Natural killer cell treated with Interleukin-12 subunit alpha and Interleukin-12 subunit beta and Interleukin-15 and Interleukin-18, amount 100 ng/mL, for 72 hours (primary cell): ENCODE data around the gene PDE4D. TPM values are rescaled to one million over a fixed set of nuclear protein-coding genes. Genes with fewer than 3 reads are reported as not detected.
A peak's percentile ranks its signal among the peaks of the same experiment; 100 is the strongest.

ENCODE experiments used
- ATAC-seq, 2 donors: fragments of 150-1000 bp; cut with Tn5 transposase in 1 of 2; sonication (Bioruptor Pico), chemical (Tn5 transposase) in 1 of 2; 2 replicates each; pipeline ENCODE4 v1.10.0; 2021
- DNase-seq: peaks from one replicate; pipeline ENCODE4 v3.0.0; 2022; ENCODE audit warnings: low spot score
- H3K27ac Mint-ChIP-seq, 2 donors: 1 replicate in 1 of 2; 2 replicates in 1 of 2; pipeline ENCODE4 v1.8.0; 2022; ENCODE audit warnings: mixed read lengths in 2 of 2, mild to moderate bottlenecking in 1 of 2, moderate library complexity in 1 of 2
- H3K27me3 Mint-ChIP-seq, 2 donors: 1 replicate in 1 of 2; 2 replicates in 1 of 2; pipeline ENCODE4 v1.8.0; 2022; ENCODE audit warnings: mixed read lengths in 2 of 2
- H3K36me3 Mint-ChIP-seq: one replicate; pipeline ENCODE4 v1.8.0; 2022; ENCODE audit warnings: mixed read lengths
- H3K4me1 Mint-ChIP-seq, 2 donors: 1 replicate in 1 of 2; 2 replicates in 1 of 2; pipeline ENCODE4 v1.8.0; 2022; ENCODE audit warnings: low read depth in 2 of 2, mixed read lengths in 2 of 2, mild to moderate bottlenecking in 1 of 2
- H3K4me3 Mint-ChIP-seq: one replicate; pipeline ENCODE4 v1.8.0; 2022; ENCODE audit warnings: mixed read lengths
- H3K9me3 Mint-ChIP-seq: 2 replicates; pipeline ENCODE4 v1.8.0; 2022; ENCODE audit warnings: mixed read lengths
- total RNA-seq, 2 donors: library from RNA; stranded (reverse); gene quantifications; one replicate each; pipeline ENCODE4 v1.2.3, GENCODE V29; 2022

Gene PDE4D
- total RNA-seq = 10 to 100 TPM; 55.0 to 80.5 TPM

GRCh38 chr5:59893429-59894227 is at the start of gene PDE4D:
PDE4D (minus strand) TSS chr5:59893726.
- peak; percentile 24 to 28 for ATAC-seq
- peaks cover 41 to 45% of the 10 kb centered on the region in 2 donors for H3K27me3 Mint-ChIP-seq
- no peak for DNase-seq

GRCh38 chr5:59937633-59938032 is 44.1 kb upstream of the PDE4D start:
- H3K27ac Mint-ChIP-seq = no peak overlapping the region
- H3K9me3 Mint-ChIP-seq = peaks cover 10% of the 10 kb centered on the region
- no peaks in the 10 kb centered on the region for H3K27me3 Mint-ChIP-seq
- H3K36me3 Mint-ChIP-seq = no peaks in the 10 kb centered on the region
- DNase-seq (no peak), ATAC-seq (no peak)
- H3K4me3 Mint-ChIP-seq = no peak overlapping the region
- H3K4me1 Mint-ChIP-seq = no peaks in the 10 kb centered on the region

More at GRCh38 chr5:59893429-59894227, at the start of gene PDE4D:
- H3K9me3 Mint-ChIP-seq = peaks cover 2% of the 10 kb centered on the region
- peaks cover 4% of the 10 kb centered on the region for H3K36me3 Mint-ChIP-seq
- no peak within 1 kb of the TSS for H3K27ac Mint-ChIP-seq
- H3K4me3 Mint-ChIP-seq = no peak within 1 kb of the TSS
- peaks cover 0 to 4% of the 10 kb centered on the region in 2 donors for H3K4me1 Mint-ChIP-seq

GRCh38 chr5:59923465-59923864 is 29.9 kb upstream of the PDE4D start:
- no peak for DNase-seq
- Mint-ChIP-seq H3K36me3 (no peaks in the 10 kb centered on the region), H3K27ac (no peak overlapping the region), H3K27me3 (no peaks in the 10 kb centered on the region), H3K4me1 (no peaks in the 10 kb centered on the region), H3K4me3 (no peak overlapping the region), H3K9me3 (no peaks in the 10 kb centered on the region)
- ATAC-seq = no peak

GRCh38 chr5:59922220-59922619 is 28.7 kb upstream of the PDE4D start:
- Mint-ChIP-seq H3K9me3 (no peaks in the 10 kb centered on the region), H3K27me3 (no peaks in the 10 kb centered on the region), H3K27ac (no peak overlapping the region), H3K4me3 (no peak overlapping the region), H3K4me1 (no peaks in the 10 kb centered on the region), H3K36me3 (no peaks in the 10 kb centered on the region)
- no peak for DNase-seq
- ATAC-seq = no peak

DNA sequence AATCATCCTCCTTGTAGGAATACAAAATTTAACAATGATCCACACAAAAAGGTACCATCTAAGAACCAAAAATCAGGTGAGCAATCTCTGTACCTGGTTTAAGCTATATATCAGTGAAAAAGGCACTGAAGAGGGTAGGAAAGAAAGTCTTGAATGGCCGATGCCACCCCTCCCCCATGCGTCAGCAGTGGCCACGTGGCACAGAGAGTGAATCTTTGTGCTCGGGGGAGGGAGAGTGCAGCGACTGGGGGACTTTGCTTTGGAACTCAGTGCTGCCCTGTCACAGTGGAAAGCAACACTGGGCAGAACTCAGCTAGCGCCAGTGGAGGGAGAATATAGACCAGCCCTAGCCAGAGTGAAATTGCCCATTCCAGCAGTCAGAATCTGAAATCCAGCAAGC is 28.3 kb upstream of the PDE4D start:
- no peaks in the 10 kb centered on the region for H3K9me3 Mint-ChIP-seq
- no peaks in the 10 kb centered on the region for H3K27me3 Mint-ChIP-seq
- H3K27ac Mint-ChIP-seq = no peak overlapping the region
- DNase-seq (no peak), ATAC-seq (no peak)
- no peak overlapping the region for H3K4me3 Mint-ChIP-seq
- H3K36me3 Mint-ChIP-seq = no peaks in the 10 kb centered on the region
- H3K4me1 Mint-ChIP-seq = no peaks in the 10 kb centered on the region

- DNase-seq = no peak
- H3K27ac Mint-ChIP-seq = no peak overlapping the region
- H3K4me1 Mint-ChIP-seq = no peaks in the 10 kb centered on the region
- H3K9me3 Mint-ChIP-seq = no peaks in the 10 kb centered on the region
- H3K27me3 Mint-ChIP-seq = no peaks in the 10 kb centered on the region
- H3K36me3 Mint-ChIP-seq = no peaks in the 10 kb centered on the region
- ATAC-seq = no peak
- H3K4me3 Mint-ChIP-seq = no peak overlapping the region
Measured at GRCh38 chr5:59919484-59919883, 26.0 kb upstream of the PDE4D start.

- ATAC-seq (no peak), DNase-seq (no peak)
- H3K27me3 Mint-ChIP-seq = no peaks in the 10 kb centered on the region
- H3K4me1 Mint-ChIP-seq = no peaks in the 10 kb centered on the region
- H3K27ac Mint-ChIP-seq = no peak overlapping the region
- no peak overlapping the region for H3K4me3 Mint-ChIP-seq
- no peaks in the 10 kb centered on the region for H3K9me3 Mint-ChIP-seq
- H3K36me3 Mint-ChIP-seq = no peaks in the 10 kb centered on the region
Measured at GRCh38 chr5:59917121-59917520, 23.6 kb upstream of the PDE4D start.

DNA sequence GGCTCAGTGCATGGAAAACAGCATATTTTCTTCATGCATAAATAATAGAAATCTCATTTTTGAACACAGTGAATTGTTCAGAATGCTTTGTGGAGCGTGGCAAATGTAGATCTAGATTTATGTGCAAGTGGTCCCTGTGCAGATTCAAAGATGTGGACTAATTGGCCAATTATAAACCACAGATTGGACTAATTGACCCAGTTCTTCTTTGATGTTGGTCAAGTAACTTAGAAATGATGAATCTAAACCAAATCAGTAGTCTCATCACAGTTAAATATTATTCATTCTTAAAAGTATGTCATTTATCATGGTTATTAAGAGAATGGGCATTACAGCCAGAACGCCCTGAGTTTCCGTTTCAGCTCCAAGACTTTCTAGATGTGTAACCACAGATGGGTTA is 11.7 kb upstream of the PDE4D start:
- no peaks in the 10 kb centered on the region for H3K4me1 Mint-ChIP-seq
- H3K9me3 Mint-ChIP-seq = no peaks in the 10 kb centered on the region
- H3K4me3 Mint-ChIP-seq = no peak overlapping the region
- no peaks in the 10 kb centered on the region for H3K36me3 Mint-ChIP-seq
- no peak for DNase-seq
- H3K27me3 Mint-ChIP-seq = no peaks in the 10 kb centered on the region
- H3K27ac Mint-ChIP-seq = no peak overlapping the region
- no peak for ATAC-seq

DNA sequence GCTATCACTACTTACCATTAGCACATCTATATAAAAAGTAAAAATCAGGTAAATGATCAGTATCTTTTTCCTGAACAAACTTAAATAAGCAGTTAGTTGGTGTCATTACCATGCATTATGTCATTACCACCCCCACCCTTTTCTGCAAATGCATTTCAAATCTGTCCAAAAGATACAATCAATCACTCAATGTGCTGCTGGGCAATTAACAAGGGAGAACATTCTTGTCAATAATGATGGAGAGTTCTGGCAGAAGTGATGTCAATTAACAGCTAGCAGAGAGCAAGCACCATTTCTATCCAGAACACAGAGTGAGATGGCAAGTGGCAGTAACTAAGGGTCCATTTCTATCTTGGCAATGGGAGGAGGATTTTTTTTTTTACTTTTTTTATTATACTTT is 3.5 kb upstream of the PDE4D start:
- no peak overlapping the region for H3K27ac Mint-ChIP-seq
- no peak for ATAC-seq

DNA sequence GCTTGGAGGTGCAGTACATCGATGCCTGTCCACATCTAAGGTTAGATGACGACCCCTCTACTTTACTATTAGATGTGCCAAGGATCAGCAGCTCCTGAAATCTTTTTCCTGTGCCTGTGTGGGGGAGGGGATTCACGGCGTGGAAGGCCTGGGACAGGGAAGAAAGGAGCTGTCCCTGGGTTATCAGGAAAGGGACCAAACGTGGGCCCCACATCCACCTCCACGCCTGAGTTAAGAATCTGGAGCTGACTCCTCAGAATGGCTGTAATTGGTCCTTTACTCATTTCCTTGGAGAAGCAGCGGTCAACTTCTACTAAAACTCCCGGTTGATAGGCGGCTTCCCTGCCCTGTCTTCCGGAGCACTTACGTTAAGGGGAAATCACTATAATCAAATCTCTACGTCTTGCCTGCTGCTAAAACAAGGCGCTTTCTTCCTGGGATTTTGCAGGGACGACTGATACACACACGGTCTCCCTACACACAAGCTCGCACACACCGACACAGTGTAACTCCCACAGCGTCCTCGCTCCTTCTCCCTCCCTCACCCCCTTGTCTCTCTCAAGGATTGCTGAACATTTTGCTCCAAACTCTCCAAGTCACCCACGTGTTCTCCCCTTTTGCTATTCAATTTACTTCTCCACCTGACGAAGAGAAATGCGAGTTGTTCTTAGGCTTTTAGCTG is 1.4 kb downstream of the PDE4D start:
- H3K9me3 Mint-ChIP-seq = peaks cover 2% of the 10 kb centered on the region
- no peak overlapping the region for H3K4me3 Mint-ChIP-seq
- DNase-seq (no peak), ATAC-seq (no peak)
- H3K36me3 Mint-ChIP-seq = peaks cover 4% of the 10 kb centered on the region
- no peak overlapping the region for H3K27ac Mint-ChIP-seq
- H3K27me3 Mint-ChIP-seq = peaks cover 41 to 45% of the 10 kb centered on the region in 2 donors
- H3K4me1 Mint-ChIP-seq = peaks cover 0 to 4% of the 10 kb centered on the region in 2 donors

More for the DNA sequence above, 3.5 kb upstream of the PDE4D start:
- Mint-ChIP-seq H3K4me1 (peaks cover 0 to 4% of the 10 kb centered on the region in 2 donors), H3K36me3 (peaks cover 4% of the 10 kb centered on the region), H3K9me3 (peaks cover 2% of the 10 kb centered on the region), H3K27me3 (peaks cover 33 to 34% of the 10 kb centered on the region in 2 donors), H3K4me3 (no peak overlapping the region)
- DNase-seq = no peak

- Mint-ChIP-seq H3K27me3 (peaks cover 9 to 19% of the 10 kb centered on the region in 2 donors), H3K4me3 (no peak overlapping the region), H3K9me3 (no peaks in the 10 kb centered on the region), H3K4me1 (peaks cover 0 to 1% of the 10 kb centered on the region in 2 donors), H3K27ac (no peak overlapping the region), H3K36me3 (no peaks in the 10 kb centered on the region)
- ATAC-seq = no peak
- no peak for DNase-seq
Measured at GRCh38 chr5:59887274-59887673, 6.3 kb downstream of the PDE4D start.

- H3K9me3 Mint-ChIP-seq = peaks cover 4% of the 10 kb centered on the region
- DNase-seq (no peak), ATAC-seq (no peak)
- no peak overlapping the region for H3K4me3 Mint-ChIP-seq
- no peaks in the 10 kb centered on the region for H3K36me3 Mint-ChIP-seq
- H3K27me3 Mint-ChIP-seq = peaks cover 0 to 4% of the 10 kb centered on the region in 2 donors
- H3K4me1 Mint-ChIP-seq = no peaks in the 10 kb centered on the region
- H3K27ac Mint-ChIP-seq = no peak overlapping the region
Measured at GRCh38 chr5:59874675-59875074, 18.9 kb downstream of the PDE4D start.

GRCh38 chr5:59873113-59873512 is 20.4 kb downstream of the PDE4D start:
- no peaks in the 10 kb centered on the region for H3K36me3 Mint-ChIP-seq
- H3K27ac Mint-ChIP-seq = no peak overlapping the region
- H3K4me3 Mint-ChIP-seq = no peak overlapping the region
- ATAC-seq (no peak), DNase-seq (no peak)
- no peaks in the 10 kb centered on the region for H3K4me1 Mint-ChIP-seq
- peaks cover 4% of the 10 kb centered on the region for H3K9me3 Mint-ChIP-seq
- peaks cover 0 to 4% of the 10 kb centered on the region in 2 donors for H3K27me3 Mint-ChIP-seq

DNA sequence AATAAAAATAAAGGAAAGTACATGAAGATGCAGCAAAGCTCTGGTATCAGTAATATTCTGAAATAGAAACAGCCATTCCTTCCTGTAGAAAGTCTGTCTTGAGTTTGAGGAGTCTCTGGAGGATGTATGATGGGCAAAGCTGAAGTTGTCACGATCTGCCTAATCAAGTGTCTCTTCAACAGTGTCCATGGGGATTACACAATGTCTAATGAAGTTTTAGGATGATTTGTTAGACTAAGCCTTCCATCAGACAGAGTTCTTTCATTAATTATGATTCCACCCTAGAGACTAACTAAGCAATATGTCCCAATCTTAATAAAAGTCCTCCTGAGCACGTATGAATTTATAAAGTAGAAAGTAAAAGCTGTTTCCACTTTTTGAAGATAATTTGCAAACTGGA is 26.9 kb downstream of the PDE4D start:
- DNase-seq = no peak
- Mint-ChIP-seq H3K27ac (no peak overlapping the region), H3K27me3 (no peaks in the 10 kb centered on the region), H3K4me1 (no peaks in the 10 kb centered on the region), H3K4me3 (no peak overlapping the region), H3K9me3 (no peaks in the 10 kb centered on the region), H3K36me3 (no peaks in the 10 kb centered on the region)
- ATAC-seq = no peak
